Activated CD8-positive, alpha-beta memory T cell treated with anti-CD3 and anti-CD28 coated beads, Interleukin-2, amount 50 U/mL, for 48 hours (primary cell): ENCODE results near the gene ARID3C.

ENCODE experiments used
- DNase-seq: peaks from one replicate; pipeline ENCODE4 v3.0.0-alpha.2; 2020

Gene ARID3C

GRCh38 chr9:34575862-34576596 is 52.8 kb downstream of the ARID3C start:
- DNase-seq, result no peak

GRCh38 chr9:34575241-34575640 is 53.6 kb downstream of the ARID3C start:
- no peak for DNase-seq

- DNase-seq, result no peak
These were observed 54.3 kb downstream of the ARID3C start for GRCh38 chr9:34574571-34574970.

GRCh38 chr9:34573599-34574325 is 55.1 kb downstream of the ARID3C start:
- no peak for DNase-seq

- no peak for DNase-seq
These were observed 56.2 kb downstream of the ARID3C start for GRCh38 chr9:34572628-34573027.

GRCh38 chr9:34572092-34572491 is 56.8 kb downstream of the ARID3C start:
- no peak for DNase-seq

- DNase-seq, result no peak
These were observed 57.4 kb downstream of the ARID3C start for GRCh38 chr9:34571481-34571810.
